ENCODE data around the gene CDH13.

Gene CDH13

DNA sequence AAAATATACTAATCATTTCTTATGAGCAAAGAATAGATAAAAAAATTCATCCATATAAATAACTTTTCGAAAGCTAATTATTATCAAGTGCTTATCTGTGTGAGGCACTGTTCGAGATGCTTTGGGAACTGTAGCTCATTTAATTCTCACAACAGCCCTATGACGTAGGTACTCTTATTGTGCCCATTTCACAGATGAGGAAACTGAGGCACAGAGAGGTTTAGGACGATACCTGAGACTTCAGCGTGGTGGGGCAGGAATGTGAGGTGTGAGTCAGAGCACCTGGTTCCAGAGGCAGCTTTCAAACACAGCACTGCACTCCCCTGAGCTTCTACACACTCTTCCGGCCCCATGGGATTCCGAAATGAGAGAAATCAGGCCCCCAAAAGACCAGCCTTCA, 995.2 kb downstream of the CDH13 start:
- DNase-seq (ENCODE audit: low spot score) = no peak

GRCh38 chr16:83623091-83623730, 996.4 kb downstream of the CDH13 start:
- DNase-seq (ENCODE audit: low spot score) = no peak

- DNase-seq (ENCODE audit: low spot score) = no peak
Measured at GRCh38 chr16:83623892-83624291, 997.1 kb downstream of the CDH13 start.

DNA sequence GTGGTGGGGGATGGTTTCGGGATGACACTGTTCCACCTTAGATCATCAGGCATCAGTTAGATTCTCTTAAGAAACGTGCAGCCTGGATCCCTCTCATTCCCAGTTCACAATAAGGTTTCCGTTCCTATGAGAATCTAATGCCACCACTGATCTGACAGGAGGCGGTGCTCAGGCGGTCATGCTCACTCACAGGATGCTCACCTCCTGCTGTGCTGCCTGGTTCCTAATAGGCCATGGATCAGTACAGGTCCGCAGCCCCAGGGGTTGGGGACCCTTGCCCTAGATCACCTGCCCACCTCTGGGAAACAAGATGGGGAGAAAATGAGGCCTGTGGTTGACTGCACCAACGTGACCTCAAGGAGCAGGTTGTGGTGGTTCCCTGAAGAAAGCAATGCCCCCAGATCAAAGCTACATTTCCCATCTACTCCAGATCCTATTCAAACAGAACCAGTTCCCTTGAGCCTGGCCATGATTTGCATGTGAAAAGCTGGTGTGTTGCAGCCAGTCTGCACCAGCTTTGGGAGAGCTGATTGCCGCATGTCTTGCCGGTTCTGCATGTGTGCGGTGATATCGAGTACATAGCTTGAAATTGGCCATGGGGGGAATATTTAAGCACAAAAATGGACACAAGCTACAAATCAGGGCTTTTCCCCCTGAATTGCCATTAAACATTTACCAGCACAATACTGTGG, 997.8 kb downstream of the CDH13 start:
- DNase-seq (ENCODE audit: low spot score) = no peak

GRCh38 chr16:83626204-83626603, 999.4 kb downstream of the CDH13 start:
- no peak for DNase-seq (ENCODE audit: low spot score)

DNA sequence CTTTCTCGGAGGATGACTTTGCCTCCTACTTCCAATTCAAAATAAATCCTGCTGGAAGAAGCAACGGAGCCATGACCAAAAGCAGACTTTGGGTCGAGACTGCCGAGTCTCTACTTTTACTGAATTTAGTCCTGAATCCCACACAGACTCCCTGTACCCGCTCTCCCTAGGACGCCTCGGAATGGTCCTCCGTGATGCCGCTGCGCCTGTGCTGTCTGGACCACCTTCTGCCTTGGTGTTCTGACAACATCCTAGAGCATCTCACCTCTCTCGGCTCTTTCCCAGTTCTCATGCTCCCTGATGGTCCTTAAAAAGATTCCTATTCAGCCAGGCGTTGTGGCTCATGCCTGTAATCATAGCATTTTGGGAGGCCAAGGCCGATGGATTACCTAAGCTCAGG, 999.9 kb downstream of the CDH13 start:
- DNase-seq (ENCODE audit: low spot score) = no peak

GRCh38 chr16:83627996-83628395, 1001.2 kb downstream of the CDH13 start:
- no peak for DNase-seq (ENCODE audit: low spot score)

DNA sequence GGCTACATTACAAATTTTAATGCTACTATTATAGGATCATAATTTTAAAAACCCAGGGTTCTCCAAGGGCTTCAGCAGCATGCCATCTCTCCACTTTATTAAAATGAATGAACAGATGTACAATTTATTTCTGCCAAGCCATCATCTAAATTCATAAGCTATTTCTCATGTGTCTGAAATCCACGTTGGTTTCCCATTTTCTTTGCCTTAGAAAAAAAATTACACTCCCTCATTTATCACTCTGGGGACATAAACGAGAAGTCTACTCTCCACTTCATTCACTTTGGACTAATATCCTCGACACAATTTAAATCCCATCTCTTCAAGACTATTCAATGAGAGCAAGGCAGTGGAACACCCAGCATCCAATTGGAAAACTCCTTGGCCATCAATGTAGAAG, 1002.7 kb downstream of the CDH13 start:
- no peak for DNase-seq (ENCODE audit: low spot score)

DNA sequence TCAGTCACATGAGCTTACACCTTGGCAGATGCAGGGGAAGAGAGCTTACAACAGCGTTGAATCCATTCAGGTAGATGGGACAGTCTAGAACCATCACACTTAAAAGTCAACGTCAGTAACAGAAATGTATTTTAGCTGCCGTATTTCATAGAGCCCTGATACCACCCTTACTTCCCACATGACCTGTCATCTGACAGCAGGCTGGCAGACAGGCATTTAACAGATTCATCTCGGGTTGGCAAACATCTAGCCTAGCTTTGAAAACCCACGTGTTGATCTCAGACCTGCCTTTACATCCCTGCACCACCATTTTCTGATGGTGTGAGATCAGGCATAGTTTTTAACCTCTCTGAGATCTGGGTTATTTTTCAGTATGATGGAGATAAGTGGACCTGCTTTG, 1003.1 kb downstream of the CDH13 start:
- no peak for DNase-seq (ENCODE audit: low spot score)

DNA sequence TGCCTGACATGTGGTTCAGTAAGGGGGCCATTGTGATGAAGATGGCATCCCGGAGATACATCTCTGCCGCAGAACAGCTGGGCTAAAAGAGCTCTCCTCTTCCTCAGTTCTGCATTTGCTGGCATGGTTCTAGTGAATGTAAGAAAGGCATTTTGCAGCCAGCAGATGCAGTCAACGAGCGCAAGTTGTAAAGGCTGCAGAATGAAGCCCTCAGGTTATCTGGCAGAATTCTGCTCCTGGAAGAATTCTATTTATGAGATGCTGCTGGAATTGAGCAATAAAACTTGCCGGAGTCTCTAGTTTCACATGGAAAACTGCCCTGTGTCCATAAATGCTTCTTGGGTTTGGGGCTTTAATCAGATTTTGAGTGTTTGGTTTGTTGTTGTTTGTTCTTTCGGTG, 1004.2 kb downstream of the CDH13 start:
- no peak for DNase-seq (ENCODE audit: low spot score)

GRCh38 chr16:83633286-83633685, 1006.5 kb downstream of the CDH13 start:
- DNase-seq (ENCODE audit: low spot score) = no peak

DNA sequence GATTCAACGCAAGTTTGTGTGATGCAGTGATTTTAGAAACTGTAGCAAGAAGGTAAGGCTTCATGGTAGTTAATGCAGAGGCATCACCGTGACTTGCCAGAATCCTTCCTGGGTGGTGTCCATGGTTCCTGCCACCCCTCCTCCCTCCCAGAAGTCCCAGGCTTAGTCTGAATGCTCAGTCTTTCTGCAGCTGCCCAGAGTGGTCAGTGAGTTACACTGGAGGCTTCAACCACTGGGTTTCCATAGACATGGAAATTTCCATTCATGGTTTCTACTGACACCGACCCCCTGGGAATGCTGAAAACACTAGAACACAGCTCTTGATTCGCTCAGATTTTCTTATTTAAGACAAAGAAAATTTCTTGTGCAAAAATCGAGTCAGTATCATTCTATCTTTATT, 1021.6 kb downstream of the CDH13 start:
- DNase-seq (ENCODE audit: low spot score) = no peak

GRCh38 chr16:83651871-83652270, 1025.1 kb downstream of the CDH13 start:
- no peak for DNase-seq (ENCODE audit: low spot score)

DNA sequence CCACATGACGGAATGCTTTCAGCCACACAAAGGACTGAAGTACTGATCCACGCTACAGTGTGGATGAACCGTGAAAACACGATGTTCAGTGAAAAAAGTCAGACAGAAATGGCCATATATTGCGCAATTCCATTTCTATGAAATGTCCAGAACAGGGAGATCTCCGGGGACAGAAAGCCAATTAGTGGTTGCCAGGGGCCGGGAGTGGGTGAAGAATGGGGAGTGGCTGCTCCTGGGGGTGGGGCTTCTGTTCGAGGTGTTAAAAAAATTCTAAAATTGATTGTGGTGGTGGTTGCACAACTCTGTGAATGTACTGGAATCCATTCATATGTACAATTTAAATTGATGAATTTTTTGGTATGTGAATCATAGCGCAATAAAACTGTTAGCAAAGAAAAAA, 1026.2 kb downstream of the CDH13 start:
- no peak for DNase-seq (ENCODE audit: low spot score)

DNA sequence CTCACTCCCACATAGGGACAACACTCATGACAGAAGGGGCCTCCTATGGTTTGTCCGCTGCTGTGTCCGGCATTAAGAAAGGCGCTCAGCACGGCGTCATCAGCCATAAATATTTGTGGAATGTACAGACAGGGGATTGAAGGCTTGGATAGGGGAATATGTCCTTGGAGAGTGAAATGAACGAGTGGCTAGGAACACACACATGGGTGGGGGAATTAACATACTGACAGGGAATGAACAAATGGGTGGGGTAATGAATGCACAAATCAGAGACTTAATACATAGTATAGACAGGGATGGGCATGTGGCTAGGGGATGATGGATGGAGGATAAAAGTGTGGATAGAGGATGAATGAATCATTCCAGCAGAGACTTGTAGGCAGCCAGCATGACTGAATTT, 1027.0 kb downstream of the CDH13 start:
- DNase-seq (ENCODE audit: low spot score) = no peak

DNA sequence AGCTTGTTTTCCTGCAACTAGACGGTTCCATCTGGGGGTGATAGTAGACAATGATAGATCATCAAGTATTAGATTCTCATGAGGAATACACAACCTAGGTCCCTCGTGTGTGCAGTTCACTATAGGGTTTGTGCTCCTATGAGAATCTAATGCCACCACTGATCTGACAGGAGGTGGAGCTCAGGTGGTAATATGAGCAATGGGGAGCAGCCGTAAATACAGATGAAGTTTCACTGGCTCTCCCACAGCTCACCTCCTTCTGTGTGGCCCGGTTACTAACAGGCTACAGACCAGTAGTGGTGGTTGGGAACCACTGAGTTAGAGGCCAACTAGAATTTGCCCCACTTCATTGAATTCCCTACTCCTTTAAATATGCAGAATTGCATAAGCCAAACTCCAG, 1033.5 kb downstream of the CDH13 start:
- no peak for DNase-seq (ENCODE audit: low spot score)

- no peak for DNase-seq (ENCODE audit: low spot score)
Measured at GRCh38 chr16:83661656-83662055, 1034.9 kb downstream of the CDH13 start.

DNA sequence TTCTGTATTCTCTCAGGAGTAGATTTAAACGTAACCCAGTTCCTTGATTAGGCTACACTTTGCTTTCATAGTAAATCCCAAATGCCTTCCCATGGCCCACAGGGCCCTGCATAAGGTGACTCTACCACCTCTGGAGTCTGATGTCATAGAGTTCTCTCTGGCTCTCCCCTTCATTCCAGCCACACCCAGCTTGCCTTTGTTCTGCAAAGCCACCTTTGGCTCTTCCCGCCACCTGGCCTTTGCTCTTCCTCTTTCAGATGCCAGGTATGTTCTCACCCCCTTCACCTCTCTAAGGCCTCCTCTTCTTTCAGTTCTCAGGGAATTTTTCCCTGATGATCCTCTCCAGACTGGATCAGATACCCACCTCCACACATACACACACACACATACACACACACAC, 1039.7 kb downstream of the CDH13 start:
- no peak for DNase-seq (ENCODE audit: low spot score)

GRCh38 chr16:83669456-83669855, 1042.7 kb downstream of the CDH13 start:
- no peak for DNase-seq (ENCODE audit: low spot score)

DNA sequence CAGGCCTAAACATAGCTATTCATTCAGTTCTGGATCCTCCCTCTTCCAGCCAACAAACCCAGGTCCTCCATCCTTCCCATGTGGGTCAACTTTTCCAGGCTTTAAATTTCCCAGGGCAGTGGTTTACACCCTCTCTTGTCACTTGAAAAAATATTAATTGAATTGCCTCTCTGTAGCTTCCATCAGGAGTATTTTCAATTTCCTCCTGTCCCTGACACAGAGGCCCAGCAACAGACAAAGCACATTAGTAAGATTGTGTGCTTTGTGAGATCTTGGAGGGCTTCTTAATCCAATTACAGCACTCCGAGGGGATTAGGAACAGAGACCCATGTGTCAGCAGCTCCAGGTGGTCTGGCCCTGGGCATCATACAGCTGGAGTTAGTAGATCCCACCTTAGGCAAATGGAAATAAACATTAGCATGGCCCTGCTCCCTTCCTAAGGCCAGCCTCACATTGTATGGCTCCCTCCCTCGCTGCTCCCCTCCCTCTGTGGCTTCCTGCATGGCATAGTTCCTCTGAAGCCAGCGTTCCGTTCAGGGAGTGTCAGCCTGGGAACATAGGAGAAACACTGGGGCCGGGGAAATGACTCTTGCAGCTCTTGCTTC, 1048.3 kb downstream of the CDH13 start:
- no peak for DNase-seq (ENCODE audit: low spot score)

DNA sequence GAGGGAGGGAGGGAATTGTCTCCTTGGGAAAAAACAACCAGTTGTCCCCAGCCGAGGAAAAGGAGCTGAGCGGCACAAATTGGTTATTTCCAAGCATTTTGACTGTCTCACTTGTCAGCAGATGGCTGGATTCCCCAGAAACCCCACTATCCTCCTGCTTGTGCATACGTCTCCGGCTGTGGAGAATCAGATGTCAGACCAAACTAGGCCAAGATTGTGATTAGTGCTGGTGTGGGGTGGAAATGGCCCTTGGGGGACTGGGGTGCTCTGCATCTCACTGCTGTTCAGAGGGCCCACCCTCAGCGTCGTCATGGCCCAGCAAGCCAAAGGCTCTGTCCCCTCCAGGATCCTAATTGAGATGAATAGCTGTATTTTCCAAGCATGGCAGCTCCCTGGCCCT, 1049.3 kb downstream of the CDH13 start:
- DNase-seq (ENCODE audit: low spot score) = no peak

- DNase-seq (ENCODE audit: low spot score) = no peak
Measured at GRCh38 chr16:83680980-83681379, 1054.2 kb downstream of the CDH13 start.

GRCh38 chr16:83681381-83681956, 1054.7 kb downstream of the CDH13 start:
- no peak for DNase-seq (ENCODE audit: low spot score)

Measured in HuH-7 (cell line).